H54 (cell line): ENCODE measurements around the gene RELB.
A peak's percentile ranks its signal among the peaks of the same experiment; 100 is the strongest.

Experiments used
- DNase-seq: peaks from one replicate; pipeline ENCODE4 v3.0.0; 2011; ENCODE audit warnings: low spot score, mixed read lengths; ENCODE audit not compliant: insufficient read length
- FAIRE-seq: peaks from 3 replicates; lab custom pipeline; 2011; peaks lifted over from hg19 to GRCh38; lab: Jason Lieb, UNC
- POLR2A ChIP-seq: IDR thresholded peaks from 2 replicates; pipeline ENCODE4 v1.6.1; 2011; ENCODE audit warnings: low read depth, mild to moderate bottlenecking, low read length

The RELB gene

GRCh38 chr19:45070861-45071544 is 69.7 kb downstream of the RELB start:
- DNase-seq (no peak), FAIRE-seq (no peak)
- TF ChIP-seq POLR2A, result no peak

GRCh38 chr19:45071545-45071938 is 70.3 kb downstream of the RELB start:
- no peak for DNase-seq
- TF ChIP-seq POLR2A, result no peak
- no peak for FAIRE-seq

- no peak for TF ChIP-seq POLR2A
Measured at GRCh38 chr19:45071969-45072790, 70.9 kb downstream of the RELB start.

GRCh38 chr19:45074744-45075300 is 73.6 kb downstream of the RELB start:
- FAIRE-seq, result no peak
- DNase-seq, result no peak

More at GRCh38 chr19:45071969-45072790, 70.9 kb downstream of the RELB start:
- FAIRE-seq, result no peak
- DNase-seq, result no peak

GRCh38 chr19:45075301-45076028 is 74.2 kb downstream of the RELB start:
- DNase-seq, result no peak

More at GRCh38 chr19:45074744-45075300, 73.6 kb downstream of the RELB start:
- TF ChIP-seq POLR2A, result no peak

GRCh38 chr19:45076029-45076850 is 75.0 kb downstream of the RELB start, which contains the start of gene ZNF296:
Gene ZNF296 (minus strand): TSS chr19:45076478. CDS start chr19:45076373, 105 bp downstream.
- DNase-seq (no peak), FAIRE-seq (no peak)
- no peak for TF ChIP-seq POLR2A

More at GRCh38 chr19:45075301-45076028, 74.2 kb downstream of the RELB start:
- no peak for FAIRE-seq
- TF ChIP-seq POLR2A, result no peak

GRCh38 chr19:45076851-45077730 is 75.8 kb downstream of the RELB start:
- no peak for FAIRE-seq
- no peak for TF ChIP-seq POLR2A
- no peak for DNase-seq

GRCh38 chr19:45078390-45079062 is 77.3 kb downstream of the RELB start:
- DNase-seq, result no peak
- no peak for TF ChIP-seq POLR2A
- no peak for FAIRE-seq

GRCh38 chr19:45079063-45079910 is 78.0 kb downstream of the RELB start, which contains the start of gene GEMIN7:
Gene GEMIN7 (plus strand): TSS chr19:45079260. CDS start chr19:45090115, 10,855 bp downstream.
- peak; percentile 67 for DNase-seq
- no peak for FAIRE-seq
- TF ChIP-seq POLR2A, result peak; percentile 57

- no peak for FAIRE-seq
- no peak for TF ChIP-seq POLR2A
Measured at GRCh38 chr19:45079911-45080370, 78.7 kb downstream of the RELB start.

More at GRCh38 chr19:45079911-45080370, 78.7 kb downstream of the RELB start:
- DNase-seq, result no peak
